GM12874 (cell line): ENCODE data around the gene KIRREL3.

Experiments used
- CTCF ChIP-seq: IDR thresholded peaks from 2 replicates; pipeline ENCODE4 v1.5.1; 2011; ENCODE audit warnings: low read depth, mild to moderate bottlenecking, control low read depth, low read length, moderate library complexity; ENCODE audit not compliant: insufficient read depth

Gene KIRREL3

GRCh38 chr11:126414615-126415014, 586.0 kb downstream of the KIRREL3 start:
- TF ChIP-seq CTCF = no peak

DNA sequence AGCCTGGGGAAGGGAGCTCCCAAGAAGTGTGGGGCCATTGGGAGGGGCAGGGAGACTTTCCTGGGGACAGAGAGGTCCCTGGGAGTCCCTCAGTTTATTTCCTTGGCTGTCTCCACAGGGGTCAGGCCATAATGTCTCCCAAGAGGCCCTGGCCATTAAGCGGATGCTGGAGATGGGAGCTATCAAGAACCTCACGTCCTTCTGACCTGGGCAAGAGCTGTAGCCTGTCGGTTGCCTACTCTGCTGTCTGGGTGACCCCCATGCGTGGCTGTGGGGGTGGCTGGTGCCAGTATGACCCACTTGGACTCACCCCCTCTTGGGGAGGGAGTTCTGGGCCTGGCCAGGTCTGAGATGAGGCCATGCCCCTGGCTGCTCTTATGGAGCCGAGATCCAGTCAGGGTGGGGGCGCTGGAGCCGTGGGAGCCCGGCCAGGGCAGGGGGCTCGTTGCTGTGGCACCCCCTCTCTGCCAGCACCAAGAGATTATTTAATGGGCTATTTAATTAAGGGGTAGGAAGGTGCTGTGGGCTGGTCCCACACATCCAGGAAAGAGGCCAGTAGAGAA, 586.6 kb downstream of the KIRREL3 start:
- TF ChIP-seq CTCF = no peak

GRCh38 chr11:126413426-126413825, 587.1 kb downstream of the KIRREL3 start:
- no peak for TF ChIP-seq CTCF

DNA sequence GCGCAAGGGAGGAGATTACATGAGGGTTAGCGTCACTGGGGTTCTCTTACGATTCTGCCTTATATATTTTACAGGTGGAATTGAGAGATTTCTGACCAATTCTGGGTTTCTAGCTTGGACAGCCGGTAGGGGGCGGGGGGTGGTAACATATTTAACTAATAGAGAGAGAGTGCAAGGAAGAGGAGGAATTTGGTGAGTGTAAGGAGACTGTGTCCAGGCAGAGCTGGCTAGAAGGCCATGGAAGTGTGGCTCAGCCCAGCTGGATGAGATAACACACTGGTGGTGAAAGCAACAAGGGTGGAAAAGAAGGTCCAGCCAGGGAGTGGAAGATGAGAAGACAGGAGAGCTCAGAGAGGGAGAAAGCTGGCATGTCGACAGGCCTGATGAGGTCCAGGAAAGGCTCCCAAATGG, 588.6 kb downstream of the KIRREL3 start:
- no peak for TF ChIP-seq CTCF

GRCh38 chr11:126410649-126411048, 589.9 kb downstream of the KIRREL3 start:
- no peak for TF ChIP-seq CTCF

- TF ChIP-seq CTCF = no peak
Measured at GRCh38 chr11:126409620-126409985, 591.0 kb downstream of the KIRREL3 start.

DNA sequence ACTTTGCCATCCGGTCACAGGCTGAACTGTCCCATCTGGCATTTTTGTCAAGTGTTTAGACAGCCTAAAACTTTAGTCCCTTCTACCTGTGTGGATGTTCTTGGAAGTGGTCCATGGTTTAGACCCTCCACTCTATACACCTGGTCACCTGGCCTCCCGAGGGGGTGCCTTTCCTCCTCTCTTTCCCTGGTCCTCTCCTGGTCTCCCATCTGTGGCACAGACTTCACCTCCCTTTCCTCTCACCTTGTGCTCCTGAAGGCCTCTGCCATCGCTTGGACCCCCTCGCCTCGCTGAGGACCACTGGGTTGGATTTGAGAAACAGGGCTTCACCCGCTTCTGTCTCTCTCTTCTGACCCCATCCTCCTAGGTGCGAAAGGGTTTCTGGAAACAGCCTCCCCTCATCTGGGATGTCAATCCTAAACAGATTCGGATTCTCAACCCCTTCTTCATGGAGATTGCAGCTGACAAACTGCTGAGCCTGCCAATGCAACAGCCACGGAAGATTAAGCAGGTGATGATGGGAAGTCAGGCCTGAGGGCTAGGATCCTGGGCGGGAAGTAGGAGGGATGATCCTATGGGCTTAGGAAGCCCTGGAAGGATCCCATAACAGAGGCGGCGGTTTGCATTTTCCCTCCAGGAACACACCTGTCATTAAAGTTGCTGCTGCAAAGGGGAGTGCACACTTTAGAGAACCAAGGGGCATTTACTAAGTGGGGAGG, 591.5 kb downstream of the KIRREL3 start:
- no peak for TF ChIP-seq CTCF
